Astrocyte (in vitro differentiated cells and primary cell): ENCODE data around the gene AQP4. TPM values are rescaled to one million over a fixed set of nuclear protein-coding genes. Genes with fewer than 3 reads are reported as not detected.

ENCODE experiments used
- DNase-seq: peaks from one replicate; pipeline ENCODE4 v3.0.0-alpha.2; 2010; ENCODE audit warnings: low read depth
- FAIRE-seq: peaks from 2 replicates; lab custom pipeline; 2011; peaks lifted over from hg19 to GRCh38; lab: Jason Lieb, UNC
- H2AFZ ChIP-seq: 2 replicates; pipeline ENCODE4 v1.6.0; 2012; ENCODE audit warnings: low read depth, low read length, inconsistent platforms
- H3K27ac ChIP-seq: 2 replicates; pipeline ENCODE4 v1.5.1; 2011; ENCODE audit warnings: low read depth, low read length, inconsistent platforms
- H3K27me3 ChIP-seq: 2 replicates; pipeline ENCODE4 v1.6.0; 2011; ENCODE audit warnings: low read length, inconsistent platforms; ENCODE audit not compliant: insufficient read depth
- H3K36me3 ChIP-seq: 2 replicates; pipeline ENCODE4 v1.5.1; 2011; ENCODE audit warnings: low read length, inconsistent platforms; ENCODE audit not compliant: insufficient read depth
- H3K4me1 ChIP-seq: 2 replicates; pipeline ENCODE4 v1.5.1; 2011; ENCODE audit warnings: low read length, inconsistent platforms; ENCODE audit not compliant: insufficient read depth
- H3K4me2 ChIP-seq: 2 replicates; pipeline ENCODE4 v1.6.0; 2012; ENCODE audit warnings: low read length, inconsistent platforms
- H3K4me3 ChIP-seq: 2 replicates; pipeline ENCODE4 v1.5.1; 2011; ENCODE audit warnings: low read depth, mild to moderate bottlenecking, low read length, inconsistent platforms; ENCODE audit not compliant: insufficient read depth
- H3K79me2 ChIP-seq: 2 replicates; pipeline ENCODE4 v1.6.0; 2012; ENCODE audit warnings: mild to moderate bottlenecking, low read length, inconsistent platforms; ENCODE audit not compliant: insufficient read depth
- H3K9ac ChIP-seq: 2 replicates; pipeline ENCODE4 v1.6.0; 2012; ENCODE audit warnings: mild to moderate bottlenecking, low read length, inconsistent platforms
- H3K9me3 ChIP-seq: 2 replicates; pipeline ENCODE4 v1.5.1; 2012; ENCODE audit warnings: low read depth, mild to moderate bottlenecking, low read length, inconsistent platforms; ENCODE audit not compliant: insufficient read depth
- H4K20me1 ChIP-seq: 2 replicates; pipeline ENCODE4 v1.6.0; 2012; ENCODE audit warnings: low read length, inconsistent platforms; ENCODE audit not compliant: insufficient read depth
- H3K27ac Mint-ChIP-seq: one replicate; pipeline ENCODE4 v1.8.0; 2021; ENCODE audit warnings: mild to moderate bottlenecking, mixed read lengths; ENCODE audit not compliant: unreplicated experiment
- H3K27me3 Mint-ChIP-seq: one replicate; pipeline ENCODE4 v1.8.0; 2021; ENCODE audit warnings: low read depth, mixed read lengths; ENCODE audit not compliant: unreplicated experiment
- H3K36me3 Mint-ChIP-seq: one replicate; pipeline ENCODE4 v1.8.0; 2021; ENCODE audit warnings: low read depth, mixed read lengths; ENCODE audit not compliant: unreplicated experiment
- H3K4me1 Mint-ChIP-seq: one replicate; pipeline ENCODE4 v1.8.0; 2021; ENCODE audit warnings: low read depth, mixed read lengths; ENCODE audit not compliant: unreplicated experiment
- H3K4me3 Mint-ChIP-seq: one replicate; pipeline ENCODE4 v1.8.0; 2021; ENCODE audit warnings: mild to moderate bottlenecking, moderate library complexity, mixed read lengths; ENCODE audit not compliant: unreplicated experiment
- H3K9me3 Mint-ChIP-seq: one replicate; pipeline ENCODE4 v1.8.0; 2021; ENCODE audit warnings: mild to moderate bottlenecking, mixed read lengths; ENCODE audit not compliant: unreplicated experiment
- CTCF ChIP-seq: IDR thresholded peaks from 2 replicates; pipeline ENCODE4 v1.5.1; 2011; ENCODE audit warnings: low read depth, mild to moderate bottlenecking, inconsistent platforms, low read length, moderate library complexity; ENCODE audit not compliant: insufficient read depth
- EZH2 ChIP-seq: IDR thresholded peaks from 2 replicates; pipeline ENCODE4 v1.6.1; 2012; ENCODE audit warnings: mild to moderate bottlenecking, low read length, inconsistent platforms; ENCODE audit not compliant: insufficient read depth
- total RNA-seq: library from RNA; stranded (reverse); gene quantifications from 2 replicates; pipeline ENCODE4 v1.2.1, GENCODE V29; 2021

Gene AQP4
- total RNA-seq, 1 donor from 2014 or later = not detected

DNA sequence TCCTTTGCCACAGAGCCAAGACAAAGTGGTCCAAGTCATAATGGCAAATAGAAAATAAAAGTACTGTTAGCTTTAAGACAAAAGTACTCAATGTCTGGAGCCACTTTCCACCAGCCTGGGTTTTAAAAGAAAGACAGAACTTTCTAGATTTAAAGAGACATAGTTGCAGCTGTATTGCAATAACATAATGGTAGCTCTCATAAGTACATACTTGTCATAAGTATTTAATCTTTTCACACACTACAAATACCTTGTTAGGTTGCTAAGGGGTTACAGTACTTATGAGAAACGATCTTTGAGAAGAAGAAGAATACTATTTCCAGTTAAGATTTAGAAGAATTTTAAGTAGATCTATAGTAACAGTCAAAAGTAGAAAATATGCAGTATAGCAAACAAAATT is 28.9 kb upstream of the AQP4 start:
- no peaks in the 10 kb centered on the region for H3K36me3 Mint-ChIP-seq
- Histone ChIP-seq H3K4me2 (no peak overlapping the region), H4K20me1 (no peaks in the 10 kb centered on the region), H3K9ac (no peak overlapping the region), H3K4me3 (no peak overlapping the region), H3K79me2 (no peaks in the 10 kb centered on the region), H3K27ac (no peak overlapping the region), H3K9me3 (peaks cover 2% of the 10 kb centered on the region), H2AFZ (no peak overlapping the region), H3K36me3 (no peaks in the 10 kb centered on the region), H3K27me3 (no peaks in the 10 kb centered on the region), H3K4me1 (no peaks in the 10 kb centered on the region)
- TF ChIP-seq CTCF (no peak), EZH2 (no peak)
- no peak overlapping the region for H3K4me3 Mint-ChIP-seq
- DNase-seq = no peak
- no peaks in the 10 kb centered on the region for H3K27me3 Mint-ChIP-seq
- H3K4me1 Mint-ChIP-seq = no peaks in the 10 kb centered on the region
- no peaks in the 10 kb centered on the region for H3K9me3 Mint-ChIP-seq
- FAIRE-seq = no peak
- no peak overlapping the region for H3K27ac Mint-ChIP-seq

- no peaks in the 10 kb centered on the region for H3K4me1 ChIP-seq
- no peaks in the 10 kb centered on the region for H4K20me1 ChIP-seq
- no peaks in the 10 kb centered on the region for H3K4me1 Mint-ChIP-seq
- H3K27me3 Mint-ChIP-seq = no peaks in the 10 kb centered on the region
- H3K4me3 Mint-ChIP-seq = no peak overlapping the region
- H2AFZ ChIP-seq = no peak overlapping the region
- H3K79me2 ChIP-seq = no peaks in the 10 kb centered on the region
- H3K27ac ChIP-seq = no peak overlapping the region
- H3K36me3 ChIP-seq = no peaks in the 10 kb centered on the region
- TF ChIP-seq CTCF (no peak), EZH2 (no peak)
- no peaks in the 10 kb centered on the region for H3K36me3 Mint-ChIP-seq
- no peak overlapping the region for H3K4me3 ChIP-seq
- no peaks in the 10 kb centered on the region for H3K27me3 ChIP-seq
- no peaks in the 10 kb centered on the region for H3K9me3 Mint-ChIP-seq
- no peak for DNase-seq
- H3K9ac ChIP-seq = no peak overlapping the region
- no peak overlapping the region for H3K27ac Mint-ChIP-seq
- H3K9me3 ChIP-seq = no peaks in the 10 kb centered on the region
- FAIRE-seq = no peak
- no peak overlapping the region for H3K4me2 ChIP-seq
Observed at GRCh38 chr18:26893996-26894395, 28.5 kb upstream of the AQP4 start.

DNA sequence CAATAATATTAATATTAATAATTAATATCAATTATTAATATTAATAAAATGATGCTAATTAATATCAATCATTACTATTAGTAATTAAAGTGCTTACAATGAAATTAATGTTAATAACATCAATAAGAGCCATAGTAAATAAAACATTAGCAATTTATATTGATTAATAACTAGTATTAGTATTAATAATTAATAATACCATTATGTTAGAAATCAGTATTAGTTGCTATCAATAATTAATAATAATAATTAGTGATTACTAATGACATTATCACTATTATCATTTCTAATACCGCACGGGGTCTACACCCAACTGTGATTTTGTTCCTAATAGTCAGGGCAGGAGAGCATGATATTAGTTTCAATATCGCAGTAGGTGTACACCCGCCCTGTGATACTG is 22.8 kb upstream of the AQP4 start:
- no peak overlapping the region for H3K4me2 ChIP-seq
- no peak for TF ChIP-seq CTCF
- TF ChIP-seq EZH2 = no peak
- Mint-ChIP-seq H3K27ac (no peak overlapping the region), H3K4me3 (no peak overlapping the region), H3K36me3 (no peaks in the 10 kb centered on the region), H3K9me3 (no peaks in the 10 kb centered on the region), H3K27me3 (peaks cover 9% of the 10 kb centered on the region), H3K4me1 (no peaks in the 10 kb centered on the region)
- H3K4me1 ChIP-seq = no peaks in the 10 kb centered on the region
- no peaks in the 10 kb centered on the region for H4K20me1 ChIP-seq
- H3K27me3 ChIP-seq = no peaks in the 10 kb centered on the region
- no peaks in the 10 kb centered on the region for H3K79me2 ChIP-seq
- no peaks in the 10 kb centered on the region for H3K9me3 ChIP-seq
- no peak overlapping the region for H3K9ac ChIP-seq
- no peak for DNase-seq
- no peak overlapping the region for H2AFZ ChIP-seq
- no peak for FAIRE-seq
- no peak overlapping the region for H3K4me3 ChIP-seq
- no peaks in the 10 kb centered on the region for H3K36me3 ChIP-seq
- no peak overlapping the region for H3K27ac ChIP-seq
